IMR-90 (cell line): ENCODE results near the gene CDA. TPM values are rescaled to one million over a fixed set of nuclear protein-coding genes. Genes with fewer than 3 reads are reported as not detected.

Experiments used
- ATAC-seq: fragments of 200-7000 bp; cut with Tn5 transposase; 2 replicates; pipeline ENCODE4 v1.9.1; 2020; ENCODE audit warnings: low read depth, mild to moderate bottlenecking, moderate library complexity
- BruUV-seq: library from RNA; stranded (reverse); fragments of 400-500 nt; replicated peaks from 2 replicates; lab custom pipeline; 2021; lab: Mats Ljungman, UMichigan
- CTCF ChIA-PET: fragments of 300-600 bp; formaldehyde crosslinking; extraction: SDS; loops from one replicate; lab custom pipeline; 2021; ENCODE audit warnings: antibody characterized with exemption; lab: Yijun Ruan, JAX
- POLR2A ChIA-PET: fragments of 300-600 bp; sonication (Branson Sonifier 250); formaldehyde crosslinking; loops from one replicate; lab custom pipeline; 2022; ENCODE audit warnings: antibody characterized with exemption; ENCODE audit not compliant: unreplicated experiment; lab: Charles Lee
- DNase-seq: peaks from one replicate; pipeline ENCODE4 v3.0.0; 2013
- H2AFZ ChIP-seq: replicated peaks from 2 replicates; pipeline ENCODE3; 2013; ENCODE audit warnings: low read length, mild to moderate bottlenecking; ENCODE audit not compliant: poor library complexity
- H2AK5ac ChIP-seq: 2 replicates; pipeline ENCODE4 v1.6.1; 2013; ENCODE audit warnings: low read depth, low read length, inconsistent platforms
- H2AK9ac ChIP-seq: replicated peaks from 2 replicates; pipeline ENCODE3; 2013; ENCODE audit warnings: mild to moderate bottlenecking, low read depth, low read length, moderate library complexity; ENCODE audit not compliant: poor library complexity
- H2BK120ac ChIP-seq: 2 replicates; pipeline ENCODE4 v1.6.1; 2013; ENCODE audit warnings: low read depth, low read length, inconsistent platforms
- H2BK15ac ChIP-seq: 3 replicates; pipeline ENCODE4 v1.6.1; 2013; ENCODE audit warnings: low read depth, low read length, inconsistent platforms
- H2BK20ac ChIP-seq: 2 replicates; pipeline ENCODE4 v1.6.1; 2013; ENCODE audit warnings: low read depth, mild to moderate bottlenecking, inconsistent platforms, low read length, moderate library complexity
- H2BK5ac ChIP-seq: 2 replicates; pipeline ENCODE4 v1.6.1; 2013; ENCODE audit warnings: mild to moderate bottlenecking, low read depth, low read length, inconsistent platforms; ENCODE audit not compliant: poor library complexity, severe bottlenecking
- H3K14ac ChIP-seq: replicated peaks from 2 replicates; pipeline ENCODE4 v1.6.1; 2013; ENCODE audit warnings: low read depth, low read length, inconsistent platforms
- H3K18ac ChIP-seq: 2 replicates; pipeline ENCODE4 v1.6.1; 2013; ENCODE audit warnings: low read depth, low read length, control low read depth
- H3K23ac ChIP-seq: 2 replicates; pipeline ENCODE4 v1.6.1; 2013; ENCODE audit warnings: low read depth, low read length, inconsistent platforms
- H3K27ac ChIP-seq: 2 replicates; pipeline ENCODE4 v1.5.1; 2013; ENCODE audit warnings: mild to moderate bottlenecking, control low read depth, low read length; ENCODE audit not compliant: insufficient read depth
- H3K27me3 ChIP-seq: 2 replicates; pipeline ENCODE4 v1.6.1; 2013; ENCODE audit warnings: low read length; ENCODE audit not compliant: control insufficient read depth, insufficient read depth
- H3K36me3 ChIP-seq: 2 replicates; pipeline ENCODE4 v1.6.1; 2013; ENCODE audit warnings: low read length, mixed read lengths; ENCODE audit not compliant: control insufficient read depth, insufficient read depth
- H3K4ac ChIP-seq: 2 replicates; pipeline ENCODE4 v1.6.1; 2013; ENCODE audit warnings: low read depth, low read length, inconsistent platforms
- H3K4me1 ChIP-seq: 2 replicates; pipeline ENCODE4 v1.6.1; 2013; ENCODE audit warnings: low read length, mixed read lengths; ENCODE audit not compliant: control insufficient read depth, insufficient read depth
- H3K4me2 ChIP-seq: 2 replicates; pipeline ENCODE4 v1.6.1; 2013; ENCODE audit warnings: low read depth, mild to moderate bottlenecking, control low read depth, low read length, moderate library complexity
- H3K4me3 ChIP-seq: 2 replicates; pipeline ENCODE4 v1.5.1; 2013; ENCODE audit warnings: low read depth, mild to moderate bottlenecking, control low read depth, low read length, moderate library complexity; ENCODE audit not compliant: insufficient read depth
- H3K56ac ChIP-seq: 2 replicates; pipeline ENCODE4 v1.6.1; 2013; ENCODE audit warnings: low read length, inconsistent platforms; ENCODE audit not compliant: insufficient read depth; ENCODE audit errors: extremely low read depth
- H3K79me1 ChIP-seq, 2 experiments: 2 replicates each; pipeline ENCODE4 v1.6.1; 2013; ENCODE audit warnings: low read length in 2 of 2, inconsistent platforms in 1 of 2, low read depth in 1 of 2
- H3K9ac ChIP-seq: 2 replicates; pipeline ENCODE4 v1.6.1; 2013; ENCODE audit warnings: low read depth, low read length, control low read depth
- H3K9me1 ChIP-seq: 2 replicates; pipeline ENCODE4 v1.6.1; 2013; ENCODE audit warnings: low read length, inconsistent platforms; ENCODE audit not compliant: insufficient read depth
- H3K9me3 ChIP-seq: 2 replicates; pipeline ENCODE4 v1.6.1; 2013; ENCODE audit warnings: low read length; ENCODE audit not compliant: control insufficient read depth, insufficient read depth
- H4K20me1 ChIP-seq: 2 replicates; pipeline ENCODE4 v1.6.1; 2013; ENCODE audit warnings: low read length, inconsistent platforms; ENCODE audit not compliant: insufficient read depth
- H4K5ac ChIP-seq: 2 replicates; pipeline ENCODE4 v1.6.1; 2013; ENCODE audit warnings: mild to moderate bottlenecking, low read depth, low read length, control low read depth
- H4K8ac ChIP-seq, 2 experiments: 2 replicates each; pipeline ENCODE4 v1.6.1; 2013; ENCODE audit warnings: low read depth in 2 of 2, low read length in 2 of 2, control low read depth in 1 of 2, inconsistent platforms in 1 of 2
- H4K91ac ChIP-seq: 2 replicates; pipeline ENCODE4 v1.6.1; 2013; ENCODE audit warnings: low read depth, low read length, inconsistent platforms; ENCODE audit not compliant: insufficient read depth
- FOS ChIP-seq: fragments of 150-350 bp; IDR thresholded peaks from 2 replicates; pipeline ENCODE4 v1.6.1; 2016; ENCODE audit warnings: low read depth, low read length
- MAFK ChIP-seq: IDR thresholded peaks from 2 replicates; pipeline ENCODE4 v1.6.1; 2012; ENCODE audit warnings: low read depth, low read length, improper control_type of control experiment
- MAZ ChIP-seq: IDR thresholded peaks from 2 replicates; pipeline ENCODE4 v1.6.1; 2012; ENCODE audit warnings: low read depth, mild to moderate bottlenecking, low read length, improper control_type of control experiment, moderate library complexity, borderline replicate concordance
- MXI1 ChIP-seq: IDR thresholded peaks from 2 replicates; pipeline ENCODE4 v1.6.1; 2012; ENCODE audit warnings: low read depth, mild to moderate bottlenecking, low read length, moderate library complexity, borderline replicate concordance
- NFE2L2 ChIP-seq: fragments of 150-350 bp; IDR thresholded peaks from 2 replicates; pipeline ENCODE4 v1.6.1; 2016; ENCODE audit warnings: low read depth, mild to moderate bottlenecking, low read length
- POLR2A ChIP-seq: IDR thresholded peaks from 2 replicates; pipeline ENCODE4 v1.6.1; 2012; ENCODE audit warnings: mild to moderate bottlenecking, low read depth, low read length
- RFX5 ChIP-seq: IDR thresholded peaks from 2 replicates; pipeline ENCODE4 v1.8.0; 2012; ENCODE audit warnings: low read depth, mild to moderate bottlenecking, low read length, moderate library complexity
- WGBS, 2 experiments: methylation state at CpG; one replicate each; pipeline versions ENCODE4 v1.1.5 to v1.1.7; 2013; ENCODE audit warnings: missing lambda C conversion rate in 2 of 2; ENCODE audit not compliant: insufficient read length in 1 of 2; ENCODE audit errors: extremely low coverage in 2 of 2; 5-methylcytosine and 5-hydroxymethylcytosine counted together
- dilution Hi-C: fragments of 300-500 bp; cut with HindIII; formaldehyde crosslinking; loops from one replicate; pipeline ENCODE4 v1.14.3; 2018; ENCODE audit warnings: low sequenced_read_pairs; ENCODE audit not compliant: unreplicated experiment
- in situ Hi-C: fragments of 300-500 bp; cut with MboI; formaldehyde crosslinking; loops from 3 replicates; pipeline ENCODE4 v1.14.3; 2019; ENCODE audit warnings: low sequenced_read_pairs, inconsistent platforms, mixed read lengths
- intact Hi-C: fragments of 100-400 bp; cut with micrococcal nuclease; formaldehyde crosslinking; loops from 2 replicates; pipeline ENCODE4 v1.10.0; 2022
- polyA plus RNA-seq, 3 experiments: library from polyadenylated mRNA; depleted of rRNA; stranded (reverse); fragments of >200 nt; gene quantifications; 2 replicates each; pipeline ENCODE4 v1.2.3, GENCODE V29; 2012; ENCODE audit warnings: low replicate concordance in 1 of 3
- total RNA-seq: library from RNA; depleted of rRNA; stranded (reverse); fragments of >200 nt; gene quantifications from 2 replicates; pipeline ENCODE4 v1.2.3, GENCODE V29; 2012
- TF ChIP-seq, protein P1 (sequence below): fragments of 150-350 bp; IDR thresholded peaks from 2 replicates; pipeline ENCODE4 v1.6.1; 2016; ENCODE audit warnings: low read depth, mild to moderate bottlenecking, low read length, moderate library complexity, borderline replicate concordance

Gene CDA
- total and polyA plus RNA-seq, 2 of the 4 experiments (the other 2 are of a cell fraction): 0.90 to 9.4 TPM

DNA sequence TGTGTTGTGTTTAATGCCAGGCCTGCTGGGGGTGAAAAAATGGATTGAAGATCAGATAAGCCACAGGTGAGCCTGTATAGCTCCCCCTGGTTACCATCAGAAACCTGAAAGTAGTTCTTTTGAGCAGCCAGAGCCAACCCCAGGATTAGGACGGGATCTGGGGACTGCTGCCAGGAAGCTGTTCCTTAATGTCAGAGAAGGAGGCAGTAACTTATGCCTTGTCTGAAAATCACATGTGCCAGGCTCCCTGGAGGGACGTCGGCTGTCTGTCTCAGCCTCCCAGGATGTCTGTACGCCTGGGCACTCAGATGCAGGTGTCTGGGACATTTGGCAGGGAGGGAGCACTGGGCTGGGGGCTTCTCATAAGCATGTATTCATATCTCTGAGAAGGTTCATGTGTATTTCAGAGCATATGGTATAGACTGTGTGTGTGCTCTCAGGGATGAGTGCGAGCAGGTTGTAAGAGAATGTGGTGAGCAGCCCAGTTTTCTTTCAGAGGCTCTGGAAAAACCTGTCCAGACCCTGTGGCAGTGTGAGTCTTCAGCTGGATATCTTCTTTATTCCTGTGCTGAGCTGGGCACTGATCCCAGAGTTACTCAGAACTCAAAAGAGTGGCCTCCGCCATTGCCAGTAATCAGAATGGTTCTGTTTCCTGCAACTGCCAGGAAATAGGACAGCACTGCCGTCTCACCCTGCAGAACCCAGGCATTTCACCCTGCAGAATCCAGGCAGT is 33.7 kb upstream of the CDA start:
- Histone ChIP-seq H4K8ac (no peak overlapping the region), H3K27me3 (peaks cover 80% of the 10 kb centered on the region), H3K4me2 (no peak overlapping the region), H3K9me3 (no peaks in the 10 kb centered on the region), H3K4ac (no peak overlapping the region), H3K23ac (no peak overlapping the region), H2BK20ac (no peak overlapping the region), H3K18ac (no peak overlapping the region), H4K5ac (no peak overlapping the region), H3K4me1 (no peaks in the 10 kb centered on the region), H3K14ac (no peak overlapping the region), H3K36me3 (no peaks in the 10 kb centered on the region), H3K4me3 (no peak overlapping the region), H2BK120ac (no peak overlapping the region), H3K9ac (no peak overlapping the region), H4K91ac (no peak overlapping the region), H3K56ac (no peak overlapping the region), H3K79me1 (no peaks in the 10 kb centered on the region), H2AK9ac (no peak overlapping the region), H4K20me1 (no peaks in the 10 kb centered on the region; the same call in 1 of the 2 replicates), H3K27ac (no peak overlapping the region), H2AFZ (no peak overlapping the region), H2BK15ac (no peak overlapping the region), H2BK5ac (no peak overlapping the region), H3K9me1 (no peaks in the 10 kb centered on the region), H2AK5ac (no peak overlapping the region)
- intact Hi-C loops: no loop called here
- dilution Hi-C loops: no loop called here
- DNase-seq (peak; percentile 17), ATAC-seq (0 out of 2 replicates have a peak, but pooled peaks have one; percentile 24)
- WGBS, 2 experiments: 43% methylated on average over 3 of the region's 7 CpGs; no CpG with 5 or more reads in 1 of the 2 experiments
- CTCF ChIA-PET: no interaction called here
- POLR2A ChIA-PET: no interaction called here
- no peak for TF ChIP-seq MAZ
- TF ChIP-seq MXI1: no peak
- TF ChIP-seq NFE2L2: no peak
- TF ChIP-seq POLR2A: no peak
- TF ChIP-seq FOS: no peak
- no peak for TF ChIP-seq RFX5
- TF ChIP-seq, protein P1, sequence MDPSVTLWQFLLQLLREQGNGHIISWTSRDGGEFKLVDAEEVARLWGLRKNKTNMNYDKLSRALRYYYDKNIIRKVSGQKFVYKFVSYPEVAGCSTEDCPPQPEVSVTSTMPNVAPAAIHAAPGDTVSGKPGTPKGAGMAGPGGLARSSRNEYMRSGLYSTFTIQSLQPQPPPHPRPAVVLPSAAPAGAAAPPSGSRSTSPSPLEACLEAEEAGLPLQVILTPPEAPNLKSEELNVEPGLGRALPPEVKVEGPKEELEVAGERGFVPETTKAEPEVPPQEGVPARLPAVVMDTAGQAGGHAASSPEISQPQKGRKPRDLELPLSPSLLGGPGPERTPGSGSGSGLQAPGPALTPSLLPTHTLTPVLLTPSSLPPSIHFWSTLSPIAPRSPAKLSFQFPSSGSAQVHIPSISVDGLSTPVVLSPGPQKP: no peak
- TF ChIP-seq MAFK: no peak
- no TSS peak for BruUV-seq
- in situ Hi-C loops: no loop called here
